Measurements from ENCODE around the gene DENND5A. TPM values are rescaled to one million over a fixed set of nuclear protein-coding genes. Genes with fewer than 3 reads are reported as not detected.

DENND5A gene
- total and polyA plus RNA-seq, 10 of the 15 experiments (the other 5 are each of a cell fraction or from before 2014, with no cell fraction given): 15.6 to 157 (median 85.1) TPM

- 0 out of 2 replicates have a peak, but pooled peaks have one; percentile 51 for TF ChIP-seq MLLT1 (IDR thresholded peaks at IDR 0.05)
- no peak for TF ChIP-seq SREBF2 (IDR thresholded peaks at IDR 0.05; ENCODE audit: low read length)
- peak; percentile 98 for TF ChIP-seq RUNX3 (IDR thresholded peaks at IDR 0.05; ENCODE audit: low read length)
- no peak for TF ChIP-seq SPI1 (IDR thresholded peaks at IDR 0.05; ENCODE audit: borderline replicate concordance, insufficient read depth, low read depth, low read length)
- no peak for TF ChIP-seq HDAC2 (IDR thresholded peaks at IDR 0.05)
- no peak for TF ChIP-seq CHD2 (IDR thresholded peaks at IDR 0.05; ENCODE audit: borderline replicate concordance, low read depth, low read length)
- TF ChIP-seq ZNF24 (IDR thresholded peaks at IDR 0.05): no peak
- no peak for TF ChIP-seq CREB1 (IDR thresholded peaks at IDR 0.05; ENCODE audit: low read depth)
- TF ChIP-seq HCFC1 (IDR thresholded peaks at IDR 0.05; ENCODE audit: low read length): no peak
- TF ChIP-seq MYB (IDR thresholded peaks at IDR 0.05; ENCODE audit: borderline replicate concordance, low read depth, low read length): no peak
Measured at GRCh38 chr11:9280655-9281301, 15.6 kb upstream of the DENND5A start (continued).

GRCh38 chr11:9277176-9277575, 12.0 kb upstream of the DENND5A start:
- CTCF ChIA-PET: interaction anchor here (0.7 to 2.3 kb wide), 8 partner anchors 11 to 230 kb away, joined by 3 to 14 read pairs (median 4); no protein-coding TSS in a partner anchor

More at GRCh38 chr11:9277176-9277575, 12.0 kb upstream of the DENND5A start:
- in situ Hi-C loops (cut with MboI) (no loop called here), intact Hi-C loops (cut with micrococcal nuclease; ENCODE audit: unreplicated experiment) (no loop called here)
- H3K79me2 ChIP-seq (ENCODE audit: control insufficient read depth, insufficient read depth, low read length): no peaks in the 10 kb centered on the region
- DNase-seq (ENCODE audit: low read depth, low spot score) (no peak), FAIRE-seq (no peak), ATAC-seq (no peak)
- H3K36me3 ChIP-seq (ENCODE audit: control insufficient read depth in 2 of 2, insufficient read depth in 2 of 2, low read length in 1 of 2): no peaks in the 10 kb centered on the region; a peak in 1 of 4 replicates
- no peak overlapping the region for H3K27ac ChIP-seq (ENCODE audit: control insufficient read depth, insufficient read depth)
- no peak overlapping the region for H2AFZ ChIP-seq (ENCODE audit: control insufficient read depth, low read depth, low read length)
- no peak overlapping the region for H3K4me3 ChIP-seq
- no peaks in the 10 kb centered on the region for H3K27me3 ChIP-seq (replicated peaks in 1 of 2; ENCODE audit: control insufficient read depth in 2 of 2, insufficient read depth in 2 of 2, low read length in 1 of 2)
- RAD21 ChIA-PET (ENCODE audit: unreplicated experiment): interaction anchor here (0.8 to 2.4 kb wide), 5 partner anchors 27 to 229 kb away, joined by 3 to 13 read pairs (median 3); no protein-coding TSS in a partner anchor
- H3K9me3 ChIP-seq (replicated peaks; ENCODE audit: control insufficient read depth, insufficient read depth, low read length): no peaks in the 10 kb centered on the region
- no peak overlapping the region for H3K9ac ChIP-seq (ENCODE audit: control insufficient read depth, insufficient read depth, low read length)
- POLR2A ChIA-PET: interaction anchor here (1.2 kb wide), 1 partner anchor 11 kb away, joined by 3 read pairs; no protein-coding TSS in a partner anchor
- WGBS (ENCODE audit: insufficient coverage, insufficient replicate concordance, low lambda C conversion rate, missing lambda C conversion rate): 88% methylated on average over 8 of the region's 8 CpGs
- H4K20me1 ChIP-seq (ENCODE audit: control insufficient read depth, insufficient read depth): no peaks in the 10 kb centered on the region
- TF ChIP-seq CREB1 (IDR thresholded peaks at IDR 0.05; ENCODE audit: low read depth) (no peak), USF1 (IDR thresholded peaks at IDR 0.05; ENCODE audit: borderline replicate concordance, extremely low read length, insufficient read depth, low read depth, low read length) (no peak), CTCF (IDR thresholded peaks at IDR 0.05 in 2 of 3, conservative IDR thresholded peaks at IDR 0.05 in 1 of 3; ENCODE audit: control insufficient read depth in 2 of 3, extremely low read depth in 1 of 3, insufficient read depth in 1 of 3, low read depth in 3 of 3, low read length in 3 of 3) (no peak)
- H3K4me2 ChIP-seq (ENCODE audit: control insufficient read depth, insufficient read depth): no peak overlapping the region
- no TSS peak for BruUV-seq (replicated peaks)
- SMC1A ChIA-PET (ENCODE audit: uncharacterized antibody, unreplicated experiment): interaction anchor here (0.6 to 1.5 kb wide), 3 partner anchors 13 to 233 kb away, joined by 3 read pairs; partner anchors contain the start of gene DENND5A
- H3K4me1 ChIP-seq (ENCODE audit: control insufficient read depth, insufficient read depth, low read length): peaks cover 11% of the 10 kb centered on the region
